ENCODE results near the gene CEP162. TPM values are rescaled to one million over a fixed set of nuclear protein-coding genes. Genes with fewer than 3 reads are reported as not detected.
"Not testable (repeated sequence)": the region's sequence is repeated elsewhere in the genome, so short reads cannot be mapped to it uniquely, and the experiment has no call there.

CEP162 gene
- total and polyA plus RNA-seq, 10 of the 15 experiments (the other 5 are each of a cell fraction or from before 2014, with no cell fraction given) = 2.7 to 7.9 (median 4.5) TPM

DNA sequence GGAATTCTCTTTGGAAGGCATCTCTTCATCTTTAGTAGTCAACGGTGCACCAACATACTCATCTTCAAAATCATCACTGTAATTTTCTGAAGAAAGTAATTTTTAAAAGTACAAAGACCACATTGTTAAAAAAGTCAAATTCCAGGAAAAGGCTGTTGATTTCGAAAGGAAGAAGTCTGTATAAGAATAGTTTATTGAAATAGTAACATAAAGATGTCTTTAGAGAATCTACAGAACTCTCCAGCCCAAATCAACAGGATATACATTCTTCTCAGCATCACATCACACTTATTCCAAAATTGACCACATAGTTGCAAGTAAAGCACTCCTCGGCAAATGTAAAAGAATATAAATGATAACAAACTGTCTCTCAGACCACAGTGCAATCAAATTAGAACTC lies 23.4 kb downstream of the CEP162 start:
- Histone ChIP-seq H3K27me3 (replicated peaks in 1 of 2; ENCODE audit: control insufficient read depth in 2 of 2, insufficient read depth in 2 of 2, low read length in 1 of 2) (no peaks in the 10 kb centered on the region), H2AFZ (ENCODE audit: control insufficient read depth, low read depth, low read length) (no peak overlapping the region), H3K9me3 (replicated peaks; ENCODE audit: control insufficient read depth, insufficient read depth, low read length) (no peaks in the 10 kb centered on the region; the same call in 2 of the 3 replicates), H3K4me2 (ENCODE audit: control insufficient read depth, insufficient read depth) (no peak overlapping the region), H3K27ac (ENCODE audit: control insufficient read depth, insufficient read depth) (no peak overlapping the region), H4K20me1 (ENCODE audit: control insufficient read depth, insufficient read depth) (no peaks in the 10 kb centered on the region), H3K9ac (ENCODE audit: control insufficient read depth, insufficient read depth, low read length) (no peak overlapping the region), H3K4me3 (no peak overlapping the region), H3K79me2 (ENCODE audit: control insufficient read depth, insufficient read depth, low read length) (no peaks in the 10 kb centered on the region), H3K4me1 (ENCODE audit: control insufficient read depth, insufficient read depth, low read length) (no peaks in the 10 kb centered on the region), H3K36me3 (ENCODE audit: control insufficient read depth in 2 of 2, insufficient read depth in 2 of 2, low read length in 1 of 2) (peaks cover 0 to 2% of the 10 kb centered on the region in 2 experiments; a peak in 2 of 4 replicates)
- TF ChIP-seq PAX5 (IDR thresholded peaks at IDR 0.05; ENCODE audit: borderline replicate concordance, low read depth, low read length) (no peak), NRF1 (conservative IDR thresholded peaks at IDR 0.05; ENCODE audit: low read depth, low read length) (no peak), RAD51 (IDR thresholded peaks at IDR 0.05) (no peak), RBBP5 (conservative IDR thresholded peaks at IDR 0.05) (no peak), EED (IDR thresholded peaks at IDR 0.05; ENCODE audit: low read depth) (no peak)
- TF ChIP-seq, protein P1, sequence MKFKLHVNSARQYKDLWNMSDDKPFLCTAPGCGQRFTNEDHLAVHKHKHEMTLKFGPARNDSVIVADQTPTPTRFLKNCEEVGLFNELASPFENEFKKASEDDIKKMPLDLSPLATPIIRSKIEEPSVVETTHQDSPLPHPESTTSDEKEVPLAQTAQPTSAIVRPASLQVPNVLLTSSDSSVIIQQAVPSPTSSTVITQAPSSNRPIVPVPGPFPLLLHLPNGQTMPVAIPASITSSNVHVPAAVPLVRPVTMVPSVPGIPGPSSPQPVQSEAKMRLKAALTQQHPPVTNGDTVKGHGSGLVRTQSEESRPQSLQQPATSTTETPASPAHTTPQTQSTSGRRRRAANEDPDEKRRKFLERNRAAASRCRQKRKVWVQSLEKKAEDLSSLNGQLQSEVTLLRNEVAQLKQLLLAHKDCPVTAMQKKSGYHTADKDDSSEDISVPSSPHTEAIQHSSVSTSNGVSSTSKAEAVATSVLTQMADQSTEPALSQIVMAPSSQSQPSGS (IDR thresholded peaks at IDR 0.05; ENCODE audit: low read length) = no peak
- POLR2A ChIA-PET = no interaction called here
- BruUV-seq (replicated peaks) = no TSS peak
- RAD21 ChIA-PET (ENCODE audit: unreplicated experiment) = no interaction called here
- WGBS (ENCODE audit: insufficient coverage, insufficient replicate concordance, low lambda C conversion rate, missing lambda C conversion rate) = 94% methylated on average over 3 of the region's 3 CpGs
- DNase-seq (ENCODE audit: low read depth, low spot score) = no peak
- SMC1A ChIA-PET (ENCODE audit: uncharacterized antibody, unreplicated experiment) = interaction anchor here (1.0 kb wide), 1 partner anchor 107 kb away, joined by 4 read pairs; no protein-coding TSS in a partner anchor
- in situ Hi-C loops (cut with MboI) (no loop called here), intact Hi-C loops (cut with micrococcal nuclease; ENCODE audit: unreplicated experiment) (no loop called here)
- CTCF ChIA-PET = no interaction called here
- no peak for ATAC-seq
- no peak for FAIRE-seq

- FAIRE-seq; H3K27me3 ChIP-seq (replicated peaks in 1 of 2; ENCODE audit: control insufficient read depth in 2 of 2, insufficient read depth in 2 of 2, low read length in 1 of 2); H3K9me3 ChIP-seq (replicated peaks; ENCODE audit: control insufficient read depth, insufficient read depth, low read length); in situ Hi-C loops (cut with MboI); H3K4me2 ChIP-seq (ENCODE audit: control insufficient read depth, insufficient read depth); H3K27ac ChIP-seq (ENCODE audit: control insufficient read depth, insufficient read depth); DNase-seq (ENCODE audit: low read depth, low spot score); BruUV-seq (replicated peaks); H3K36me3 ChIP-seq (ENCODE audit: control insufficient read depth in 2 of 2, insufficient read depth in 2 of 2, low read length in 1 of 2); POLR2A ChIA-PET; H3K4me3 ChIP-seq; H4K20me1 ChIP-seq (ENCODE audit: control insufficient read depth, insufficient read depth); ATAC-seq; H3K9ac ChIP-seq (ENCODE audit: control insufficient read depth, insufficient read depth, low read length); intact Hi-C loops (cut with micrococcal nuclease; ENCODE audit: unreplicated experiment); H3K4me1 ChIP-seq (ENCODE audit: control insufficient read depth, insufficient read depth, low read length); H3K79me2 ChIP-seq (ENCODE audit: control insufficient read depth, insufficient read depth, low read length); CTCF ChIA-PET; H2AFZ ChIP-seq (ENCODE audit: control insufficient read depth, low read depth, low read length): not testable (repeated sequence)
- ChIA-PET RAD21 (ENCODE audit: unreplicated experiment) (interaction anchor here (0.6 kb wide), 1 partner anchor 16 kb away, joined by 3 read pairs; no protein-coding TSS in a partner anchor), SMC1A (ENCODE audit: uncharacterized antibody, unreplicated experiment) (interaction anchor here (0.6 kb wide), 1 partner anchor 48 kb away, joined by 3 read pairs; no protein-coding TSS in a partner anchor)
- WGBS (ENCODE audit: insufficient coverage, insufficient replicate concordance, low lambda C conversion rate, missing lambda C conversion rate) = 97% methylated on average over 6 of the region's 6 CpGs
These were observed 27.5 kb downstream of the CEP162 start for GRCh38 chr6:84199987-84200386.
